ENCODE results near the gene TTLL11. TPM values are rescaled to one million over a fixed set of nuclear protein-coding genes. Genes with fewer than 3 reads are reported as not detected.

Gene TTLL11
- total and polyA plus RNA-seq, 2 of the 8 experiments (the other 6 are each of a cell fraction or from before 2014, with no cell fraction given) = 0.56 to 0.80 TPM

DNA sequence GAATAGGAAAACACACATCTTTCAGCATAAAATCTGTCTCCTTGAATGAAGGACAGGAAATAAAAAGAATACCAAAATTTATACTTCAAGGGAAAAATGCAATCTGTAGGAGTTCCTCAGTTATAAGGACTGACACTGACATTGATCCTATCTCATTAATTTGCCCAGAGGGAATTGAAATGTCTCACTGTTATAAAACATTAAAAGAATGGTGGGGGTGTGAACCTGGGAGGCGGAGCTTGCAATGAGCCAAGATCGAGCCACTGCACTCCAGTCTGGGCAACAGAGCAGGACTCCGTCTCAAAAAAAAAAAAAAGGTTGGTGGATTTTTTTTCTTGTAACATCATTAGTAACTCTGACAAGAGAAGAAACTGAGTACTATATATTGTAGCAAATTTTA, 60.8 kb downstream of the TTLL11 start:
- Histone ChIP-seq H4K8ac (ENCODE audit: extremely low read depth, insufficient read depth, low read length) (no peak overlapping the region), H2BK120ac (replicated peaks; ENCODE audit: low read depth, low read length) (no peak overlapping the region), H2BK15ac (ENCODE audit: low read length) (no peak overlapping the region), H2BK20ac (ENCODE audit: low read length) (no peak overlapping the region), H4K91ac (replicated peaks; ENCODE audit: insufficient read length, low read length) (no peak overlapping the region), H2BK5ac (ENCODE audit: low read depth, low read length) (no peak overlapping the region), H4K5ac (ENCODE audit: insufficient read length, low read depth, low read length) (no peak overlapping the region), H3K4ac (replicated peaks; ENCODE audit: insufficient read length, low read depth, low read length) (no peak overlapping the region), H3K56ac (replicated peaks; ENCODE audit: insufficient read length, low read depth, low read length) (no peak overlapping the region), H3K23me2 (ENCODE audit: low read depth, low read length) (no peaks in the 10 kb centered on the region), H3K9ac (replicated peaks in 1 of 4; ENCODE audit: extremely low read depth in 1 of 4, low read depth in 3 of 4, low read length in 3 of 4) (no peak overlapping the region), H3K79me1 (ENCODE audit: low read depth, low read length) (no peaks in the 10 kb centered on the region), H3K9me3 (ENCODE audit: insufficient read depth in 2 of 2, low read depth in 1 of 2, low read length in 1 of 2) (no peaks in the 10 kb centered on the region), H2AFZ (ENCODE audit: low read length) (no peak overlapping the region), H3K4me2 (ENCODE audit: insufficient read depth in 1 of 2, low read depth in 2 of 2, low read length in 2 of 2) (no peak overlapping the region), H3K79me2 (ENCODE audit: control insufficient read depth in 1 of 2, insufficient read depth in 2 of 2, low read length in 2 of 2) (no peaks in the 10 kb centered on the region), H3K4me3 (ENCODE audit: extremely low read depth in 1 of 4, insufficient read depth in 2 of 4, low read depth in 3 of 4, low read length in 4 of 4) (no peak overlapping the region), H3K36me3 (ENCODE audit: control insufficient read depth in 2 of 4, insufficient read depth in 4 of 4, low read length in 3 of 4) (no peaks in the 10 kb centered on the region), H2AK5ac (ENCODE audit: low read depth, low read length) (no peak overlapping the region), H2BK12ac (ENCODE audit: low read depth, low read length) (no peak overlapping the region), H3K27ac (ENCODE audit: low read depth, low read length) (no peak overlapping the region), H3K27me3 (replicated peaks in 1 of 4; ENCODE audit: control insufficient read depth in 3 of 4, extremely low read depth in 1 of 4, insufficient read depth in 3 of 4, low read length in 3 of 4) (no peaks in the 10 kb centered on the region; a peak in 1 of 7 replicates), H3K18ac (ENCODE audit: extremely low read depth, low read length) (no peak overlapping the region), H3K23ac (ENCODE audit: insufficient read length) (no peak overlapping the region), H4K20me1 (replicated peaks in 1 of 2; ENCODE audit: control insufficient read depth in 1 of 2, insufficient read depth in 2 of 2, low read length in 2 of 2) (no peaks in the 10 kb centered on the region), H3K4me1 (replicated peaks in 1 of 4; ENCODE audit: control insufficient read depth in 3 of 4, insufficient read depth in 4 of 4, low read length in 3 of 4) (no peaks in the 10 kb centered on the region; a peak in 2 of 7 replicates), H3K14ac (ENCODE audit: insufficient read length) (no peak overlapping the region)
- FAIRE-seq (no peak), DNase-seq (ENCODE audit: low read depth in 1 of 2, low spot score in 2 of 2) (no peak)
- no peak for TF ChIP-seq ZNF274 (IDR thresholded peaks at IDR 0.05; ENCODE audit: borderline replicate concordance, extremely low read depth, low read length)
- ChIA-PET POLR2A (ENCODE audit: partially characterized antibody) (no interaction called here), CTCF (ENCODE audit: partially characterized antibody) (no interaction called here)
- WGBS, 2 experiments (ENCODE audit: extremely low coverage in 1 of 2, insufficient coverage in 1 of 2, insufficient read length in 1 of 2, insufficient replicate concordance in 2 of 2, low coverage in 1 of 2, low lambda C conversion rate in 2 of 2, missing lambda C conversion rate in 1 of 2) = 91% methylated on average over 3 of the region's 3 CpGs; no CpG with 5 or more reads in 1 of the 2 experiments

Measured in H1 (cell line).